Cortex of kidney (tissue), 1 donor: ENCODE data around the gene NSMCE3.

Experiments
- DNase-seq: peaks from one replicate; lab custom pipeline; 2025; lab: John Stamatoyannopoulos, UW

Gene NSMCE3

GRCh38 chr15:29222129-29222853 is 47.3 kb downstream of the NSMCE3 start:
- no peak for DNase-seq

- DNase-seq, result no peak
Observed at GRCh38 chr15:29220852-29221251, 48.8 kb downstream of the NSMCE3 start.

- DNase-seq, result no peak
Observed at GRCh38 chr15:29216955-29217354, 52.7 kb downstream of the NSMCE3 start.
